GM21737 (cell line): Measurements from ENCODE around the gene RPL32.
"Not testable (repeated sequence)": the region's sequence is repeated elsewhere in the genome, so short reads cannot be mapped to it uniquely, and the experiment has no call there.

ENCODE experiments used
- ATAC-seq: cut with Tn5 transposase; IDR thresholded peaks from one replicate; pipeline ENCODE4 v1.9.1; 2021; ENCODE audit warnings: mild to moderate bottlenecking, moderate library complexity; ENCODE audit not compliant: unreplicated experiment

The RPL32 gene

GRCh38 chr3:12841149-12841969 is at the start of gene RPL32:
Gene RPL32 (minus strand): TSS chr3:12841565. CDS start chr3:12840237, 1,328 bp downstream.
- peak; percentile 87 for ATAC-seq

- ATAC-seq, result no peak
Observed at GRCh38 chr3:12890610-12891390, 49.4 kb upstream of the RPL32 start.

GRCh38 chr3:12886736-12887135 is 45.4 kb upstream of the RPL32 start:
- no peak for ATAC-seq

GRCh38 chr3:12886106-12886679 is 44.8 kb upstream of the RPL32 start:
- no peak for ATAC-seq

GRCh38 chr3:12885583-12885930 is 44.2 kb upstream of the RPL32 start:
- ATAC-seq, result no peak

- ATAC-seq, result no peak
Observed at GRCh38 chr3:12884790-12885582, 43.6 kb upstream of the RPL32 start.

- no peak for ATAC-seq
Observed at GRCh38 chr3:12884186-12884680, 42.9 kb upstream of the RPL32 start.

GRCh38 chr3:12882336-12883310 is 41.3 kb upstream of the RPL32 start:
- ATAC-seq, result no peak

- peak; percentile 61 for ATAC-seq
Observed at GRCh38 chr3:12881858-12882257, 40.5 kb upstream of the RPL32 start.

GRCh38 chr3:12879191-12879815 is 37.9 kb upstream of the RPL32 start:
- ATAC-seq, result no peak

GRCh38 chr3:12878758-12879157 is 37.4 kb upstream of the RPL32 start:
- ATAC-seq, result not testable (repeated sequence)

GRCh38 chr3:12878141-12878574 is 36.8 kb upstream of the RPL32 start:
- no peak for ATAC-seq

- no peak for ATAC-seq
Observed at GRCh38 chr3:12877040-12877439, 35.7 kb upstream of the RPL32 start.

- no peak for ATAC-seq
Observed at GRCh38 chr3:12875857-12876836, 34.8 kb upstream of the RPL32 start.

GRCh38 chr3:12871404-12871983 is 30.1 kb upstream of the RPL32 start:
- no peak for ATAC-seq

- ATAC-seq, result no peak
Observed at GRCh38 chr3:12870942-12871341, 29.6 kb upstream of the RPL32 start.

GRCh38 chr3:12869035-12869621 is 27.8 kb upstream of the RPL32 start:
- ATAC-seq, result peak; percentile 46
